ENCODE data around the gene FAM135A.

The FAM135A gene

GRCh38 chr6:70456735-70457134 is 43.4 kb downstream of the FAM135A start:
- TF ChIP-seq POLR2AphosphoS5 (IDR thresholded peaks at IDR 0.05; ENCODE audit: low read depth, low read length), result no peak
- TF ChIP-seq, protein P1, sequence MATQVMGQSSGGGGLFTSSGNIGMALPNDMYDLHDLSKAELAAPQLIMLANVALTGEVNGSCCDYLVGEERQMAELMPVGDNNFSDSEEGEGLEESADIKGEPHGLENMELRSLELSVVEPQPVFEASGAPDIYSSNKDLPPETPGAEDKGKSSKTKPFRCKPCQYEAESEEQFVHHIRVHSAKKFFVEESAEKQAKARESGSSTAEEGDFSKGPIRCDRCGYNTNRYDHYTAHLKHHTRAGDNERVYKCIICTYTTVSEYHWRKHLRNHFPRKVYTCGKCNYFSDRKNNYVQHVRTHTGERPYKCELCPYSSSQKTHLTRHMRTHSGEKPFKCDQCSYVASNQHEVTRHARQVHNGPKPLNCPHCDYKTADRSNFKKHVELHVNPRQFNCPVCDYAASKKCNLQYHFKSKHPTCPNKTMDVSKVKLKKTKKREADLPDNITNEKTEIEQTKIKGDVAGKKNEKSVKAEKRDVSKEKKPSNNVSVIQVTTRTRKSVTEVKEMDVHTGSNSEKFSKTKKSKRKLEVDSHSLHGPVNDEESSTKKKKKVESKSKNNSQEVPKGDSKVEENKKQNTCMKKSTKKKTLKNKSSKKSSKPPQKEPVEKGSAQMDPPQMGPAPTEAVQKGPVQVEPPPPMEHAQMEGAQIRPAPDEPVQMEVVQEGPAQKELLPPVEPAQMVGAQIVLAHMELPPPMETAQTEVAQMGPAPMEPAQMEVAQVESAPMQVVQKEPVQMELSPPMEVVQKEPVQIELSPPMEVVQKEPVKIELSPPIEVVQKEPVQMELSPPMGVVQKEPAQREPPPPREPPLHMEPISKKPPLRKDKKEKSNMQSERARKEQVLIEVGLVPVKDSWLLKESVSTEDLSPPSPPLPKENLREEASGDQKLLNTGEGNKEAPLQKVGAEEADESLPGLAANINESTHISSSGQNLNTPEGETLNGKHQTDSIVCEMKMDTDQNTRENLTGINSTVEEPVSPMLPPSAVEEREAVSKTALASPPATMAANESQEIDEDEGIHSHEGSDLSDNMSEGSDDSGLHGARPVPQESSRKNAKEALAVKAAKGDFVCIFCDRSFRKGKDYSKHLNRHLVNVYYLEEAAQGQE (IDR thresholded peaks at IDR 0.05; ENCODE audit: insufficient read depth in 1 of 2, low read depth in 2 of 2, low read length in 2 of 2), result no peak
- TF ChIP-seq FOXP2 (optimal IDR thresholded peaks at IDR 0.05; ENCODE audit: borderline replicate concordance, extremely low read depth, extremely low read length, insufficient read depth), result no peak
- no peak for TF ChIP-seq SIN3A (IDR thresholded peaks at IDR 0.05; ENCODE audit: borderline replicate concordance, insufficient read depth, low read length)
- no peak for TF ChIP-seq TAF1 (IDR thresholded peaks at IDR 0.05; ENCODE audit: borderline replicate concordance, insufficient read depth, low read length)

- TF ChIP-seq FOXP2 (optimal IDR thresholded peaks at IDR 0.05; ENCODE audit: borderline replicate concordance, extremely low read depth, extremely low read length, insufficient read depth) (no peak), POLR2AphosphoS5 (IDR thresholded peaks at IDR 0.05; ENCODE audit: low read depth, low read length) (no peak), TAF1 (IDR thresholded peaks at IDR 0.05; ENCODE audit: borderline replicate concordance, insufficient read depth, low read length) (no peak), SIN3A (IDR thresholded peaks at IDR 0.05; ENCODE audit: borderline replicate concordance, insufficient read depth, low read length) (no peak)
- TF ChIP-seq, protein P1 (IDR thresholded peaks at IDR 0.05; ENCODE audit: insufficient read depth in 1 of 2, low read depth in 2 of 2, low read length in 2 of 2), result no peak
Measured at GRCh38 chr6:70459235-70459634, 45.9 kb downstream of the FAM135A start.

DNA sequence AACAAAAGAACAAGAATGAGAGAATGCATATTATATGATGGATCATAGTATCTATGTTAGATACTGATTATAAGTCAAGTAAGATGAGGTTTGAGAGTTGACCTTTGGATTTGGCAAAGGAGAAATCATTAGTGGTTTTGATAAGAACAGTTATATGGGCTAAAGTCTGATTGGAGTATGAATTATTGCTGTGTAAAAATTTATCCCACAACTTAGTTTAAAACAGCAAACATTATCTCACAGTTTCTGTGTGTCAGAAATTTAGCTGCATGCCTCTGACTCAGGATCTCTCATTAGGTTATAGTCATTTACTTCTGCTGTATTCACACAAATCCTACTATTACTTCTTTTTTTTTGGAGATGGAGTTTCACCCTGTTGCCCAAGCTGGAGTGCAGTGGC is 56.7 kb downstream of the FAM135A start:
- no peak for TF ChIP-seq SIN3A (IDR thresholded peaks at IDR 0.05; ENCODE audit: borderline replicate concordance, insufficient read depth, low read length)

- TF ChIP-seq TAF1 (IDR thresholded peaks at IDR 0.05; ENCODE audit: borderline replicate concordance, insufficient read depth, low read length) (no peak), POLR2AphosphoS5 (IDR thresholded peaks at IDR 0.05; ENCODE audit: low read depth, low read length) (no peak), FOXP2 (optimal IDR thresholded peaks at IDR 0.05; ENCODE audit: borderline replicate concordance, extremely low read depth, extremely low read length, insufficient read depth) (no peak), SIN3A (IDR thresholded peaks at IDR 0.05; ENCODE audit: borderline replicate concordance, insufficient read depth, low read length) (no peak)
- TF ChIP-seq, protein P1 (IDR thresholded peaks at IDR 0.05; ENCODE audit: insufficient read depth in 1 of 2, low read depth in 2 of 2, low read length in 2 of 2), result no peak
Measured at GRCh38 chr6:70474751-70475150, 61.4 kb downstream of the FAM135A start.

- TF ChIP-seq SIN3A (IDR thresholded peaks at IDR 0.05; ENCODE audit: borderline replicate concordance, insufficient read depth, low read length) (no peak), POLR2AphosphoS5 (IDR thresholded peaks at IDR 0.05; ENCODE audit: low read depth, low read length) (no peak), FOXP2 (optimal IDR thresholded peaks at IDR 0.05; ENCODE audit: borderline replicate concordance, extremely low read depth, extremely low read length, insufficient read depth) (no peak)
- TF ChIP-seq, protein P1 (IDR thresholded peaks at IDR 0.05; ENCODE audit: insufficient read depth in 1 of 2, low read depth in 2 of 2, low read length in 2 of 2), result no peak
Measured at GRCh38 chr6:70479236-70479635, 65.9 kb downstream of the FAM135A start.
